Ascending aorta (tissue), 2 donors: ENCODE measurements around the gene RUVBL1. TPM values are rescaled to one million over a fixed set of nuclear protein-coding genes. Genes with fewer than 3 reads are reported as not detected.
A peak's percentile ranks its signal among the peaks of the same experiment; 100 is the strongest.

Experiments used
- DNase-seq, 2 donors: peaks; one replicate each; pipeline ENCODE4 v3.0.0-alpha.2; 2019; ENCODE audit warnings: low spot score in 2 of 2
- H3K27ac ChIP-seq, 2 donors: fragments of 200-600 bp; sonication (generic); one replicate each; pipeline ENCODE4 v1.5.1; 2016 to 2017; ENCODE audit warnings: mild to moderate bottlenecking in 1 of 2
- H3K27me3 ChIP-seq: fragments of 200-600 bp; sonication (generic); one replicate; pipeline ENCODE4 v1.5.1; 2017
- H3K36me3 ChIP-seq, 2 donors: fragments of 200-600 bp; sonication (generic); one replicate each; pipeline ENCODE4 v1.5.1; 2016
- H3K4me1 ChIP-seq, 2 donors: fragments of 200-600 bp; sonication (generic); one replicate each; pipeline ENCODE4 v1.5.1; 2016 to 2017; ENCODE audit warnings: mild to moderate bottlenecking in 1 of 2
- H3K4me3 ChIP-seq, 2 donors: fragments of 200-600 bp; sonication (generic); one replicate each; pipeline ENCODE4 v1.5.1; 2016 to 2017; ENCODE audit warnings: mild to moderate bottlenecking in 1 of 2
- H3K9me3 ChIP-seq, 2 donors: fragments of 200-600 bp; sonication (generic); one replicate each; pipeline ENCODE4 v1.5.1; 2016
- CTCF ChIP-seq, 3 experiments: fragments of 200-600 bp in 2 of 3; fragments of 450-650 bp in 1 of 3; sonication (generic) in 2 of 3; IDR thresholded peaks; one replicate each; pipeline ENCODE4 v1.5.1; 2016 to 2019; ENCODE audit warnings: antibody characterized with exemption in 3 of 3, mild to moderate bottlenecking in 1 of 3, moderate library complexity in 1 of 3
- intact Hi-C: fragments of 100-400 bp; cut with DNase I; formaldehyde crosslinking; loops from one replicate; pipeline ENCODE4 v1.15.1; 2023
- total RNA-seq: library from RNA; depleted of rRNA; stranded (reverse); fragments of >200 nt; gene quantifications from one replicate; pipeline ENCODE4 v1.1.0, GENCODE V29; 2016

RUVBL1 gene
- total RNA-seq, 1 donor from 2014 or later: 10.3 TPM

GRCh38 chr3:128051459-128051836 is 72.2 kb downstream of the RUVBL1 start:
- DNase-seq: no peak
- H3K27me3 ChIP-seq: no peaks in the 10 kb centered on the region
- peaks cover 3 to 18% of the 10 kb centered on the region in 2 donors for H3K36me3 ChIP-seq
- TF ChIP-seq CTCF (IDR thresholded peaks at IDR 0.05): no peak
- intact Hi-C loops: loop anchor here (5.0 kb wide), 3 partner anchors 354 to 676 kb away; partner anchors contain the start of genes ABTB1 and RAB7A
- H3K9me3 ChIP-seq: no peaks in the 10 kb centered on the region
- H3K4me1 ChIP-seq: peaks cover 15 to 29% of the 10 kb centered on the region in 2 donors
- H3K27ac ChIP-seq: peak overlapping the region; percentile 59 to 96
- peak overlapping the region; percentile 94 to 98 for H3K4me3 ChIP-seq

- Histone ChIP-seq H3K9me3 (no peaks in the 10 kb centered on the region), H3K4me3 (no peak overlapping the region), H3K36me3 (peaks cover 0 to 11% of the 10 kb centered on the region in 2 donors), H3K27ac (no peak overlapping the region), H3K27me3 (no peaks in the 10 kb centered on the region), H3K4me1 (peaks cover 15 to 29% of the 10 kb centered on the region in 2 donors)
- DNase-seq: no peak
- intact Hi-C loops: loop anchor here (5.0 kb wide), 3 partner anchors 353 to 677 kb away; partner anchors contain the start of genes ABTB1 and RAB7A
- TF ChIP-seq CTCF (IDR thresholded peaks at IDR 0.05): no peak
Measured at GRCh38 chr3:128050597-128050996, 73.0 kb downstream of the RUVBL1 start.

GRCh38 chr3:128041344-128041743 is 82.3 kb downstream of the RUVBL1 start:
- Histone ChIP-seq H3K36me3 (no peaks in the 10 kb centered on the region), H3K9me3 (no peaks in the 10 kb centered on the region), H3K4me1 (no peaks in the 10 kb centered on the region), H3K4me3 (no peak overlapping the region), H3K27ac (no peak overlapping the region), H3K27me3 (no peaks in the 10 kb centered on the region)
- no peak for DNase-seq
- no peak for TF ChIP-seq CTCF (IDR thresholded peaks at IDR 0.05)
- intact Hi-C loops: no loop called here

- H3K27ac ChIP-seq: no peak overlapping the region
- no peak for DNase-seq
- no peak overlapping the region for H3K4me3 ChIP-seq
- no peaks in the 10 kb centered on the region for H3K4me1 ChIP-seq
- no peak for TF ChIP-seq CTCF (IDR thresholded peaks at IDR 0.05)
- no peaks in the 10 kb centered on the region for H3K27me3 ChIP-seq
- H3K36me3 ChIP-seq: no peaks in the 10 kb centered on the region
- no peaks in the 10 kb centered on the region for H3K9me3 ChIP-seq
- intact Hi-C loops: no loop called here
Measured at GRCh38 chr3:128040660-128041059, 83.0 kb downstream of the RUVBL1 start.

- Histone ChIP-seq H3K4me1 (no peaks in the 10 kb centered on the region), H3K27ac (no peak overlapping the region), H3K4me3 (no peak overlapping the region), H3K9me3 (no peaks in the 10 kb centered on the region), H3K27me3 (no peaks in the 10 kb centered on the region), H3K36me3 (no peaks in the 10 kb centered on the region)
- DNase-seq: no peak
- intact Hi-C loops: no loop called here
- no peak for TF ChIP-seq CTCF (IDR thresholded peaks at IDR 0.05)
Measured at GRCh38 chr3:128040041-128040440, 83.6 kb downstream of the RUVBL1 start.

GRCh38 chr3:128036119-128036518 is 87.5 kb downstream of the RUVBL1 start:
- no peak for DNase-seq
- Histone ChIP-seq H3K36me3 (no peaks in the 10 kb centered on the region), H3K4me3 (no peak overlapping the region), H3K4me1 (no peaks in the 10 kb centered on the region), H3K27me3 (no peaks in the 10 kb centered on the region), H3K27ac (no peak overlapping the region), H3K9me3 (no peaks in the 10 kb centered on the region)
- intact Hi-C loops: no loop called here
- TF ChIP-seq CTCF (IDR thresholded peaks at IDR 0.05): no peak
